ENCODE results near the gene JPH2. TPM values are rescaled to one million over a fixed set of nuclear protein-coding genes. Genes with fewer than 3 reads are reported as not detected.

JPH2 gene
- total and polyA plus RNA-seq, 2 of the 4 experiments (the other 2 are of a cell fraction): 0.44 to 0.54 TPM

- DNase-seq (no peak), ATAC-seq (ENCODE audit: low read depth) (no peak)
- H2BK20ac ChIP-seq (ENCODE audit: low read depth, low read length): no peak overlapping the region
- no peaks in the 10 kb centered on the region for H3K36me3 ChIP-seq (ENCODE audit: control insufficient read depth, insufficient read depth, low read length)
- no peak overlapping the region for H3K14ac ChIP-seq (replicated peaks; ENCODE audit: low read depth, low read length)
- H2AK5ac ChIP-seq (ENCODE audit: low read depth, low read length): no peak overlapping the region
- H4K5ac ChIP-seq (ENCODE audit: low read depth, low read length): no peak overlapping the region
- H3K23ac ChIP-seq (ENCODE audit: low read depth, low read length): no peak overlapping the region
- no peaks in the 10 kb centered on the region for H3K9me3 ChIP-seq (ENCODE audit: control insufficient read depth, insufficient read depth, low read length)
- no peak overlapping the region for H3K56ac ChIP-seq (ENCODE audit: extremely low read depth, insufficient read depth, low read length)
- no peak overlapping the region for H3K18ac ChIP-seq (ENCODE audit: low read depth, low read length)
- in situ Hi-C loops (cut with MboI; ENCODE audit: low sequenced_read_pairs) (no loop called here), dilution Hi-C loops (cut with HindIII; ENCODE audit: low sequenced_read_pairs, unreplicated experiment) (no loop called here), intact Hi-C loops (cut with micrococcal nuclease) (no loop called here)
- no peak overlapping the region for H2AFZ ChIP-seq (replicated peaks; ENCODE audit: low read length, poor library complexity)
- no peaks in the 10 kb centered on the region for H3K79me1 ChIP-seq (ENCODE audit: low read depth in 1 of 2, low read length in 2 of 2)
- no peaks in the 10 kb centered on the region for H4K20me1 ChIP-seq (ENCODE audit: insufficient read depth, low read length)
- 69% methylated on average over 3 of the region's 5 CpGs; no CpG with 5 or more reads in 1 of the 2 experiments for WGBS, 2 experiments (ENCODE audit: extremely low coverage in 2 of 2, insufficient read length in 1 of 2)
- CTCF ChIA-PET: no interaction called here
- no peak overlapping the region for H3K27ac ChIP-seq (ENCODE audit: insufficient read depth, low read length)
- H3K9me1 ChIP-seq (ENCODE audit: insufficient read depth, low read length): no peaks in the 10 kb centered on the region
- no peak overlapping the region for H3K4ac ChIP-seq (ENCODE audit: low read depth, low read length)
- no peak overlapping the region for H4K91ac ChIP-seq (ENCODE audit: insufficient read depth, low read depth, low read length)
- no peak overlapping the region for H3K4me2 ChIP-seq (ENCODE audit: low read depth, low read length)
- no peaks in the 10 kb centered on the region; the same call in 1 of the 2 replicates for H3K27me3 ChIP-seq (ENCODE audit: control insufficient read depth, insufficient read depth, low read length)
- no peak overlapping the region for H3K4me3 ChIP-seq (ENCODE audit: insufficient read depth, low read depth, low read length)
- no TSS peak for BruUV-seq (replicated peaks)
- H2BK120ac ChIP-seq (ENCODE audit: low read depth, low read length): no peak overlapping the region
- H2BK5ac ChIP-seq (ENCODE audit: low read depth, low read length, poor library complexity, severe bottlenecking): no peak overlapping the region
- no peak overlapping the region for H2BK15ac ChIP-seq (ENCODE audit: low read depth, low read length)
- POLR2A ChIA-PET (ENCODE audit: unreplicated experiment): no interaction called here
- no peak overlapping the region for H2AK9ac ChIP-seq (replicated peaks; ENCODE audit: low read depth, low read length, poor library complexity)
- no peak overlapping the region for H4K8ac ChIP-seq (ENCODE audit: low read depth in 2 of 2, low read length in 2 of 2)
- no peaks in the 10 kb centered on the region for H3K4me1 ChIP-seq (ENCODE audit: control insufficient read depth, insufficient read depth, low read length)
- TF ChIP-seq MAZ (IDR thresholded peaks at IDR 0.05; ENCODE audit: borderline replicate concordance, low read depth, low read length) (no peak), RCOR1 (IDR thresholded peaks at IDR 0.05; ENCODE audit: insufficient replicate concordance, low read length) (no peak), FOS (IDR thresholded peaks at IDR 0.05; ENCODE audit: low read depth, low read length) (no peak), MAFK (IDR thresholded peaks at IDR 0.05; ENCODE audit: low read depth, low read length) (no peak), BHLHE40 (IDR thresholded peaks at IDR 0.05; ENCODE audit: low read depth, low read length) (no peak), CTCF (conservative IDR thresholded peaks at IDR 0.05; ENCODE audit: low read depth, low read length) (no peak), NFE2L2 (IDR thresholded peaks at IDR 0.05; ENCODE audit: low read depth, low read length) (no peak)
- no peak overlapping the region for H3K9ac ChIP-seq (ENCODE audit: low read depth, low read length)
These were observed 35.0 kb upstream of the JPH2 start for GRCh38 chr20:44222027-44222426.
